K562 (cell line): Measurements from ENCODE around the gene INO80. TPM values are rescaled to one million over a fixed set of nuclear protein-coding genes. Genes with fewer than 3 reads are reported as not detected.

Experiments
- ATAC-seq: fragments of 200-7000 bp; cut with Tn5 transposase; 3 replicates; pipeline ENCODE4 v1.9.1; 2020; ENCODE audit warnings: moderate library complexity
- BruUV-seq: library from RNA; stranded (reverse); fragments of 400-500 nt; replicated peaks from 2 replicates; lab custom pipeline; 2021; lab: Mats Ljungman, UMichigan
- CTCF ChIA-PET: fragments of 300-600 bp; formaldehyde crosslinking; extraction: SDS; loops from one replicate; lab custom pipeline; 2021; ENCODE audit warnings: low intra/inter-chr PET ratio; lab: Yijun Ruan, JAX
- POLR2A ChIA-PET: fragments of 300-600, 350-650 bp; sonication (Branson Sonifier 250); formaldehyde crosslinking; extraction: SDS; loops from one replicate; lab custom pipeline; 2021; ENCODE audit warnings: antibody characterized with exemption, inconsistent platforms; lab: Yijun Ruan, JAX
- DNase-seq, 4 experiments: peaks; one replicate each; pipeline versions ENCODE4 v3.0.0 to v3.0.0-alpha.2; 2011 to 2018; ENCODE audit warnings: low spot score in 3 of 4, mixed read lengths in 3 of 4; ENCODE audit errors: extremely low read depth in 1 of 4
- FAIRE-seq: peaks from 2 replicates; lab custom pipeline; 2011; peaks lifted over from hg19 to GRCh38; lab: Jason Lieb, UNC
- H2AFZ ChIP-seq: 2 replicates; pipeline ENCODE4 v1.6.0; 2011; ENCODE audit warnings: low read depth, low read length, control low read depth, inconsistent platforms
- H3K27ac ChIP-seq: fragments of 200-600 bp; 3 replicates; pipeline ENCODE4 v1.8.0; 2011; ENCODE audit warnings: low read depth, mild to moderate bottlenecking, control low read depth, inconsistent platforms, low read length, moderate library complexity, mixed read lengths; ENCODE audit errors: extremely low read depth
- H3K27me3 ChIP-seq, 2 experiments: fragments of 300-600 bp in 1 of 2; 2 replicates in 1 of 2; 3 replicates in 1 of 2; pipeline versions ENCODE4 v1.6.0 to v1.8.0; 2011; ENCODE audit warnings: inconsistent platforms in 2 of 2, low read length in 2 of 2, mild to moderate bottlenecking in 1 of 2, mixed read lengths in 1 of 2, moderate library complexity in 1 of 2; ENCODE audit not compliant: control insufficient read depth in 2 of 2, insufficient read depth in 2 of 2
- H3K36me3 ChIP-seq: fragments of 300-600 bp; 3 replicates; pipeline ENCODE4 v1.8.0; 2011; ENCODE audit warnings: mild to moderate bottlenecking, low read length, inconsistent platforms; ENCODE audit not compliant: control insufficient read depth, insufficient read depth
- H3K4me1 ChIP-seq, 2 experiments: fragments of 200-600 bp in 1 of 2; replicated peaks in 1 of 2; 2 replicates in 1 of 2; 3 replicates in 1 of 2; pipeline versions ENCODE4 v1.5.1 to v1.8.0; 2011; ENCODE audit warnings: inconsistent platforms in 2 of 2, low read length in 2 of 2, mild to moderate bottlenecking in 1 of 2, mixed read lengths in 1 of 2, moderate library complexity in 1 of 2; ENCODE audit not compliant: control insufficient read depth in 2 of 2, insufficient read depth in 2 of 2
- H3K4me2 ChIP-seq: 2 replicates; pipeline ENCODE4 v1.6.1; 2011; ENCODE audit warnings: low read length, control low read depth, inconsistent platforms, mixed read lengths; ENCODE audit not compliant: insufficient read depth
- H3K4me3 ChIP-seq: fragments of 200-600 bp; sonication (generic), shearing (Covaris generic); 2 replicates; pipeline ENCODE4 v1.5.1; 2016; ENCODE audit warnings: control low read depth, inconsistent platforms
- H3K79me2 ChIP-seq: fragments of 200-600 bp; 3 replicates; pipeline ENCODE4 v1.8.0; 2011; ENCODE audit warnings: low read length, inconsistent platforms; ENCODE audit not compliant: control insufficient read depth, insufficient read depth
- H3K9ac ChIP-seq, 2 experiments: 2 replicates each; pipeline versions ENCODE4 v1.6.0 to v1.6.1; 2011; ENCODE audit warnings: low read depth in 2 of 2, low read length in 2 of 2, control low read depth in 1 of 2, inconsistent platforms in 1 of 2, mild to moderate bottlenecking in 1 of 2, mixed read lengths in 1 of 2; ENCODE audit not compliant: insufficient read depth in 1 of 2
- H3K9me1 ChIP-seq: one replicate; pipeline ENCODE4 v1.6.0; 2011; ENCODE audit warnings: inconsistent platforms, mild to moderate bottlenecking, low read length, moderate library complexity; ENCODE audit not compliant: control insufficient read depth, insufficient read depth
- H3K9me3 ChIP-seq: replicated peaks from 2 replicates; pipeline ENCODE4 v1.5.1; 2011; ENCODE audit warnings: low read depth, low read length, inconsistent platforms; ENCODE audit not compliant: control insufficient read depth, insufficient read depth
- H4K20me1 ChIP-seq: replicated peaks from 2 replicates; pipeline ENCODE4 v1.6.1; 2011; ENCODE audit warnings: low read length, inconsistent platforms, mixed read lengths; ENCODE audit not compliant: control insufficient read depth, insufficient read depth
- ARID2 ChIP-seq: fragments of 450-650 bp; IDR thresholded peaks from 2 replicates; pipeline ENCODE4 v1.6.1; 2017; ENCODE audit warnings: antibody characterized with exemption, mild to moderate bottlenecking
- BCL6 ChIP-seq: fragments of 250-450 bp; sonication (Bioruptor Pico); IDR thresholded peaks from 2 replicates; pipeline ENCODE4 v1.4.0; 2020
- CREBBP ChIP-seq: IDR thresholded peaks from one replicate; pipeline ENCODE4 v1.6.1; 2012; ENCODE audit warnings: low read depth, mild to moderate bottlenecking, control low read depth, inconsistent platforms, low read length
- GTF2A2 ChIP-seq: IDR thresholded peaks from 2 replicates; pipeline ENCODE4 v1.6.1; 2016; ENCODE audit warnings: mild to moderate bottlenecking, missing genetic modification characterization, missing compliant biosample characterization
- MAFK ChIP-seq: IDR thresholded peaks from 2 replicates; pipeline ENCODE4 v1.6.1; 2011; ENCODE audit warnings: low read length, improper control_type of control experiment
- MTA2 ChIP-seq: fragments of 450-650 bp; IDR thresholded peaks from 2 replicates; pipeline ENCODE4 v1.6.1; 2016; ENCODE audit warnings: low read depth
- PHB ChIP-seq: fragments of 250-450 bp; sonication (Bioruptor Pico); IDR thresholded peaks from 2 replicates; pipeline ENCODE4 v1.5.0; 2021
- SP1 ChIP-seq: sonication (generic); formaldehyde crosslinking; IDR thresholded peaks from 2 replicates; pipeline ENCODE4 v1.8.1; 2022; ENCODE audit warnings: mild to moderate bottlenecking, missing genetic modification reagents
- THAP7 ChIP-seq: fragments of 250-450 bp; sonication (Bioruptor Pico); IDR thresholded peaks from 2 replicates; pipeline ENCODE4 v1.5.0; 2021
- ZC3H11A ChIP-seq: IDR thresholded peaks from 2 replicates; pipeline ENCODE4 v1.6.1; 2012; ENCODE audit warnings: low read depth, low read length, improper control_type of control experiment
- ZKSCAN1 ChIP-seq: fragments of 150-350 bp; IDR thresholded peaks from 2 replicates; pipeline ENCODE4 v1.6.1; 2016; ENCODE audit warnings: low read depth, low read length
- ZNF134 ChIP-seq: fragments of 250-450 bp; sonication (Bioruptor Pico); conservative IDR thresholded peaks from 2 replicates; pipeline ENCODE4 v1.4.0; 2020
- ZNF263 ChIP-seq: sonication (generic); formaldehyde crosslinking; IDR thresholded peaks from 2 replicates; pipeline ENCODE4 v1.8.0; 2022; ENCODE audit warnings: mild to moderate bottlenecking, missing genetic modification reagents, borderline replicate concordance
- ZNF354B ChIP-seq: fragments of 250-450 bp; sonication (Bioruptor Pico); IDR thresholded peaks from 2 replicates; pipeline ENCODE4 v1.4.0; 2020
- WGBS: fragments of 100-300 bp; shearing (Covaris generic); methylation state at CpG from one replicate; pipeline ENCODE4 v1.1.6; 2016; ENCODE audit warnings: low coverage, mixed read lengths; ENCODE audit not compliant: insufficient coverage; ENCODE audit errors: missing lambda C conversion rate; 5-methylcytosine and 5-hydroxymethylcytosine counted together
- in situ Hi-C: fragments of 300-500 bp; cut with MboI; formaldehyde crosslinking; loops from 4 replicates; pipeline ENCODE4 v1.15.0; 2018; ENCODE audit warnings: inconsistent platforms, mixed read lengths
- intact Hi-C: fragments of 100-400 bp; cut with micrococcal nuclease; formaldehyde crosslinking; loops from 2 replicates; pipeline ENCODE4 v1.14.2; 2022
- polyA plus RNA-seq, 8 experiments: library from polyadenylated mRNA; depleted of rRNA in 4 of 8; stranded (reverse) in 5 of 8; unstranded in 3 of 8; fragments of >200 nt; fragmentation: Nextera tagmentation in 2 of 8; fragmentation: Illumina TruSeq in 1 of 8; extraction: Ambion mirVana in 2 of 8; extraction: Trizol in 1 of 8; gene quantifications; 2 replicates each; pipeline versions ENCODE4 v1.2.1 to v1.2.3, GENCODE V29; 2011 to 2014; ENCODE audit warnings: inconsistent platforms in 1 of 8, missing spikeins in 1 of 8
- total RNA-seq, 7 experiments: library from RNA; depleted of rRNA in 6 of 7; stranded (reverse); fragments of >200 nt in 6 of 7; fragmentation: Illumina TruSeq in 2 of 7; extraction: Trizol in 2 of 7; gene quantifications; 2 replicates each; pipeline versions ENCODE4 v1.2.1 to v1.2.3, GENCODE V29; 2011 to 2021; ENCODE audit warnings: low replicate concordance in 1 of 7

The INO80 gene
- total and polyA plus RNA-seq, 9 of the 15 experiments (the other 6 are each of a cell fraction or from before 2014, with no cell fraction given): 1.1 to 25.7 (median 19.9) TPM

DNA sequence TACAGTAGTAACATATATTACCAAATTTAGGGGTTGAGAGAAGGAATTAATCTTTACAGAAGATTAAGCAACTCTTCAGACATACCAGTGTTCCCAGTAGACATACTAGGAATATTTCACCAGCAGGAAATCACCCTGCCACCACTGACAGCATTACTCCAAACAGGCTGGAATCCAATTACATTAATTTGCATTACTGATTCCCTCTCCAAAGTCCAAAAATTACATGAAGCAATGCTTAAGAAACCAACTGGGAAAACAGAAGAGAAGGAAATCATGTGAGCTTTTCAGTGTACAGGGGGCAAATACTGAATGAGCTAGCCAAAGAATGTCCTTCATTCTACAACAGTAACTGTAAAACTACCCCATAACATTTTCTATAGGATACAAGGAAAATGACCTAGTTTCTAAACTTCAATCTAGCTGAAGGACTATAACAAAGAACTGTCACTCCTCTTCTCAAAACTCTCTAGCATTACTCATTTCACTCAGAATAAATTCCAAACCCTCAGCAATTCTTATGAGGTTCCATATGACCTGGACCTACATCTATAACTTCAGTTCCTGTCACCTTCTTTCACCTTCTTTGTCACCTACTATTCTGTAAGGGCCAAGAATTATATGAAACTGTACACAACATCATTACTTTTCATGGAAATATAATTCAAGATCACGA, 72.7 kb downstream of the INO80 start:
- H3K4me2 ChIP-seq: no peak overlapping the region
- in situ Hi-C loops: no loop called here
- BruUV-seq: no TSS peak
- H3K27ac ChIP-seq: no peak overlapping the region
- H3K36me3 ChIP-seq: peaks cover 88% of the 10 kb centered on the region
- H3K9me3 ChIP-seq: no peaks in the 10 kb centered on the region
- H3K4me1 ChIP-seq: no peaks in the 10 kb centered on the region; a peak in 2 of 5 replicates
- no peak for ATAC-seq
- no peak overlapping the region for H3K4me3 ChIP-seq
- no peak overlapping the region for H3K9ac ChIP-seq
- intact Hi-C loops: no loop called here
- H3K9me1 ChIP-seq: no peaks in the 10 kb centered on the region
- ChIA-PET POLR2A (interaction anchor here (1.4 kb wide), 1 partner anchor 18 kb away, joined by 3 read pairs; no protein-coding TSS in a partner anchor), CTCF (no interaction called here)
- no peaks in the 10 kb centered on the region for H3K27me3 ChIP-seq
- DNase-seq: no peak
- H3K79me2 ChIP-seq: no peaks in the 10 kb centered on the region
- TF ChIP-seq GTF2A2 (tag) (no peak), ZNF263 (CRISPR knock-in tag) (no peak), ZNF354B (no peak), ARID2 (no peak), ZKSCAN1 (no peak), MTA2 (no peak), CREBBP (no peak), ZNF134 (no peak), PHB (CRISPR knock-in tag) (no peak), ZC3H11A (no peak), BCL6 (no peak), SP1 (no peak), THAP7 (CRISPR knock-in tag) (no peak), MAFK (no peak)
- peak; percentile 15 for FAIRE-seq
- H4K20me1 ChIP-seq: no peaks in the 10 kb centered on the region
- no peak overlapping the region for H2AFZ ChIP-seq
- WGBS: 83% methylated on average over 1 of the region's 1 CpG
